GM21447 (cell line): ENCODE data around the gene C16orf78.
A peak's percentile ranks its signal among the peaks of the same experiment; 100 is the strongest.

Source experiments
- ATAC-seq: cut with Tn5 transposase; IDR thresholded peaks from one replicate; pipeline ENCODE4 v1.9.1; 2021; ENCODE audit not compliant: unreplicated experiment

The C16orf78 gene

DNA sequence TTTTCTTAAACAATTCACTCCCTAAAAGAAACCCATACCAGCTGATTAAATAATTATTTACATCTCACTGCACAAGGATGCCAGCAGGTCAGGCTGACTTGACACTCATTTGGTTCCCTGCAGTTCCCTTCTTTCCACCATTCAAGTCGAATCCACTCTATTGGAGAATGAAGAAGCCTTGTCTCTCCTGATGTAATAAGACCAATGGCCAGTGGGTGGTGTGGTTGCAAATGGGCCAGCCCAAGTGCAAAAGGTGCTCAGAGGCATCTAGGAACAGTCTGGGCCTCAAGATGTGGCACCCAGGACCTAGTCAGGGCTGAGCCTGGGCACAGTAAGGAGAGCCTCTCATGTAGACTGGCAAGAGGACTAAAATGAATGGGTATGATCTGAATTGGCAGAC lies 9.3 kb downstream of the C16orf78 start:
- no peak for ATAC-seq

DNA sequence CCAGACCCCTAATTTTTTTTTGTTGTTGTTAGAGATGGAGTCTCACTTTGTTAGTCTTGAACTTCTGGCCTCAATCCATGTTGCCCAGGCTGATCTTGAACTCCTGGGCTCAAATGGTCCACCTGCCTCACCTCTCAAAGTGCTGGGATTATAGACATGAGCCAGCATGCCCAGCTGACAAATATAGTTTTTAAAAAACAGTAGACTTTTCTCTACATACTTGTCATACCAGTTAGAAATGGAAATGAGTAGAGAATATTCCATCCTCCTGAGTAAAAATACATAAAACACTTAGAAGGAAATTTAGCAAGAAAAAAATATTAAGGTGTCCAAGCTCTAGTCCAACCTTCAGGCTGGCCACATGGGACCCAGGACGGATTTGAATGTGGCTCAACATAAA lies 21.4 kb downstream of the C16orf78 start:
- no peak for ATAC-seq

DNA sequence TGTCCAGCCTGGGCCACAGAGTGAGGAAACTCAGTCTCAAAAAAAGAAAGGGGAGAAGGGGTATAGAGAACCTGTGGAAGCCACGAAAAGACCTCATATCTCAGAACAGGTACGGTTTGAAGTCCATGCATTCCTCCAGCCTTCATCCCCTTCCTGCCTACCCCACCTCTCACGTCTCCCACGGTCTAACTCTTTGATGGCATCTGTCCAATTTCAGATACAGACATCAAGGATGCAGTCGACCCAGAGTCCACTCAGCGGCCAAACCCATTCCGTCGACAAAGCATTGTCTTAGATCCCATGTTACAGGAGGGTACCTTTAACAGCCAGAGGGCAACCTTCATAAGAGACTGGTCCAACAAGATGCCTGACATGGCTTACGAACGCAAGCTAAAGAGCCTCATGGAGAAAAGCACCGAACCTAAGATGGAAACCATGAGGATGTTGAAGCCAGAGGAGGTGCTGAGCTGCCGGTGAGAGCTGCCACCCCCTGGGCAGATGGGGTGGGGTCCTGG lies 22.7 kb downstream of the C16orf78 start:
- ATAC-seq: no peak

DNA sequence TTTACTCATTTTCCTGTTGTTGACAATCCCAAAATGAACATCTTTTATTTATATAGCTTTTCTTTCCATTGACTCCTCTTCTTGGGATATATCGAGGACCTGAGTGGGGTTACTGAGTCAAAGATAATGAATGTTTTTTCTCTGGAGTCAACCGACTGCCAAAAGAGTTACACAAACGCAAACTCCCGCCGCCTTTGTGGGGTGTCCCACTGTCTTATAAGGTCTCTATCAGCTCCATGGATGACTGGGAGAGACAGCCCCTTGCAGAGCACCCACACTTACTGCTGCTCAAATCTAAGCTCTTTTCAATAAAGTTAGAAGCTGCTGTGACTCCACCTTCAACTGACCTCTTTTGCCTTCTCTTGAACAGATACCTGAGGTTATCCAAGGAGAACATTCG lies 25.2 kb downstream of the C16orf78 start:
- ATAC-seq: no peak

DNA sequence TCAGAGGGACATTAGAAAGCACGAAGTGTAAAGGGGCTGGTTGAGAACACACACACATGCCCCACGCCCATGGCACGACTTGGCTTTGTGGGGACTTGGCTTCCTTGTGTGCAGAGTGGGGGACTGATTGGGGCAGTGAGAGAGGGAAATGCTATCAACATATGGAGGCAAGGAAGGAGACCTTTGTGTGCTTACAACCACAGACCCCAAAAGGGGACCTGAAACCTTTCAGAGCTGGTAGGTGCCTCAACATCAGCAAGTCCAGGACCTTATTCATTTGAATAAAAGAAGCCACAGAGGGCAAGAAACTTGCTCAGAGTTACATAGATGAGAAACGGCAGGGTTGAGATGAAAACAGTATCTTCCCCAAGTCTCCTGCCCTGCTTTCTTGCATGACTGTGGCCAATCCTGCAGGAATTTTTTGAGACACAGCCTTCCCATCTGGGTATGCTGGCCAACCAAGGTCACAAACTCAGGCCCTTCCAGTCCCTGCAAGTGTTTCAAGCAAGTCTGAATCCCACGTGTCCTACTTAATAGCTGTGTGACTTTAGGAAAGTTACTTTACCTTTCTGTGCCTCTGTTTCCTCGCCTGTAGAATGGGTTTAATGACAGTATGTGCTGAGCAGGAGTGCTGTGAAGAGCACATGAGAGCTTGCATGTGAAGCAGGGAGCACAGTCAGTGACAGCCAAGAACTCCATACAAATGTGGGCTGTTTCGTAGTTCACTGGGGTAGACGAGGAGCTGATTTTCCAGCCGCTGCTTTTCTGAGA lies 26.2 kb downstream of the C16orf78 start:
- ATAC-seq: peak; percentile 99

DNA sequence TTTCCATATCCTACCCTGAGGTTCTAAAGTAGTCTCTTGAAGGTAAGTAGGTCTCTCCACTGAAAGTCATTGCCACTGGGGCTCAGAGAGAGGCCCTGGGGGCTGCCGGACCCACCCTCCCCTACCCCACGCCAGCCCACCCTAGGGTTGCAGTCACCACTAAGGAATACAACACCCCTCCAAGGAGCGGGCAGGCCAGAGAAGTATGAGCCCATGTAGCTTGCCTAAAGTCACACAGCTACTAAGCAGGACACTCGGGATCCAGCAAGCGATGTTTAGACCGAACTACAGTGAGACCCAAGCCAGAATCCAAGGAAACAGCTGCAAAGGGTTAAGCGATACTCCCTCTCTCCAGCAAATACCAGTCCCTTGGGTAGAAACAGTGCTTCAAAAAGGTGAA lies 27.0 kb downstream of the C16orf78 start:
- no peak for ATAC-seq

DNA sequence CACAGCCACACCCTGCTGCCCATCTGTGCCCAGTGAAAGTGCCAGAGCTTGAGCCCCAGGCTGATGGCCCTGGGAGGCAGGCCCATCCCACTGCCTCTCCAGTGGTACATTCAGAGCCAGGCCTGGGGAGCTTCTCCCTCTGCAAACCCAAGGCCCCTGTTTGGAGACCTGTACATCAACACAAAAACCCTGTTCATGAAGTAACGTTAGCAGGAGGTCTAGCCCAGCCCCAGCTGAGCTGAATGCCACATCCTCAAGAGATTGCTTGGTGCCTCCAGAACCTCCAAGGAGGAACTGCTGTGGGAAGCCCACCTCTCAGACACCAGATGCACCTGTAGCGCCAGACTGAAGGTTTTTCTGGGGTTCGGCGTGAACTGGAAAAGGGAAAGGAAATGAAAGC lies 31.5 kb downstream of the C16orf78 start:
- ATAC-seq: no peak

DNA sequence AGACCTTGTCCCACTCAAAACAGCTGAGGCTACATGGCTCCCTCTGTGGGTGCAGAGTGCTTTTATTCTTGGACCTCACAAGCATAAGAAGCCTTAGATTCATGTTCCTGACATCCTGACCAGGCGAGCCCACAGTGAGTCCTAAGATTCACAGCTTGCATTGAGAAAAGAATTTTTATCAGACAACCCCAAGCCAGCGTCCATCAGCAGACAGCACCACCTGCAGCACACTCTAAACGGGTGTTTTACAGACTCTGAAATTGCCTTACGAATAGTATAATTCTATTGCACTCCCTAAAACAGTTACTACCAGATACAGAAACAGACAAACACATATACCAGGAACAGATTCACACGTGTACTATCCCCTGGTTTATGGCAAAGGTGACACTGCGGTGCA lies 31.9 kb downstream of the C16orf78 start:
- no peak for ATAC-seq

DNA sequence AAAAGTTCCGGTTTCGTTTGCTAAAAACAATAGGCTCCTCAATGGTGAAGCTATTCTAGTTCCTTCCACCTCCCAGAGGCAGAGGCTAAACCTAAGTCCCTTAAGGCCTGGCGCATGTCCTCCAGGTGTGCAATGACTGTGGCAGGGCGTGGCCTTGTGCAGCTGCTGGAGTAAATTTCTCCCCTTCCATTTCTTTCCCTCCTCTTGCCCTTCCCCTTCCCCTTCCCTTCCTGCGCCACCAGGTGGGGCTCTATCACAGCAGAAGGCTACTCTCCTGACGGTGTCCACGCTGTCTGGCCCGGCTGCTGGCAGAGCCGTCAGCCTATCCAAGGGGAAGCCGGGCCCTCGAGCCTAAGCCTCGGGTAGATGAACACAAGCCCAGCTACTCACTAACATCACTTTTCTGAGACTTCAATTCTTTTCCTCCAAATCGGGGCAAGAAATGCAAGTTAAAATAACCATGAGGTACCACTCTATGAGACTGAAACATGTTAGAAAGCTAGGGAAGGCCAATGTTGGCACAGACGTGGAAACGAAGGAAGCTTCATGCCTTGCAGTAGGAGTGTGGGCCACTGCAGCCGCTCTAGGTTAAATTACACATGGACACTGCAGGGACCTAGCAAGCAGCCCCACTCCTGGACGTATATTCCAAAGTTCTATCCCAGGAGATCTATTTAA lies 34.4 kb downstream of the C16orf78 start:
- ATAC-seq: peak; percentile 97

DNA sequence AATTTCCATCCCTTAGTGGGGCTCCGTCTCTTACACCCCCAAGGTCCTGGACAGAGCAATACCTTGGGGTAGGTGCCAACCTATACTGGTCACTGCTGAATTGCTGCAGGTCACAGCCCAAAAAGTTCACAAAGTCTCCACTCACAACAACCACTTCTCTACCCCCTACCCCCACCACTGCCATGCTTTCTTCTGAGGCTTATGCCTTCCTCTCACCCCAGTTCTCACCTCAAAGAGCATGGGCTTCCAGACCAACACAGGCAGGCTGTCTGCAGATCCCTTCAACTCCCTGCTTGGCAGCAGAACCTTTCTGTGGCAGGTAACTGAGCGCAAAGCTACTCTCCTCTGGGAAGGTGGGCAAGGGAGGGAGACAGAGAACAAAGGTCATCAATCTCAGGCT lies 35.5 kb downstream of the C16orf78 start:
- no peak for ATAC-seq

DNA sequence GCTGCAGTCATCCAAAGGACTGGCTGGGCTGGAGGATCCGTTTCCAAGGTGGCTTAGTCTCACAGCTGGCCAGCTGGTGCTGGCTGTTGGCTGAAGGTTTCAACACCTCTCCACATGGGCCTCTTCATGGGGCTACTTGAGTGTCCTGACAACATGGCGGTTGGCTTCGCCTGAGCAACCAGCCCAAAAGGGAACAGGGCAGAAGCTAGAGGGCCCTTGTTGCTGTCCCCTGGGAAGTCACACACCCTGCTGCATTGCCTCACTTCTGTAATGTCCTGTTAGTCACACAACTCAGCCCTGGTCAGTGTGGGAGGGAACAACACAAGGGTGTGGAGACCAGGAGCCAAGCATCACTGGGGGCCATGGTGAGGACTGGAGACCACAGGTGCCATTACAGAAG lies 36.6 kb downstream of the C16orf78 start:
- ATAC-seq: no peak

DNA sequence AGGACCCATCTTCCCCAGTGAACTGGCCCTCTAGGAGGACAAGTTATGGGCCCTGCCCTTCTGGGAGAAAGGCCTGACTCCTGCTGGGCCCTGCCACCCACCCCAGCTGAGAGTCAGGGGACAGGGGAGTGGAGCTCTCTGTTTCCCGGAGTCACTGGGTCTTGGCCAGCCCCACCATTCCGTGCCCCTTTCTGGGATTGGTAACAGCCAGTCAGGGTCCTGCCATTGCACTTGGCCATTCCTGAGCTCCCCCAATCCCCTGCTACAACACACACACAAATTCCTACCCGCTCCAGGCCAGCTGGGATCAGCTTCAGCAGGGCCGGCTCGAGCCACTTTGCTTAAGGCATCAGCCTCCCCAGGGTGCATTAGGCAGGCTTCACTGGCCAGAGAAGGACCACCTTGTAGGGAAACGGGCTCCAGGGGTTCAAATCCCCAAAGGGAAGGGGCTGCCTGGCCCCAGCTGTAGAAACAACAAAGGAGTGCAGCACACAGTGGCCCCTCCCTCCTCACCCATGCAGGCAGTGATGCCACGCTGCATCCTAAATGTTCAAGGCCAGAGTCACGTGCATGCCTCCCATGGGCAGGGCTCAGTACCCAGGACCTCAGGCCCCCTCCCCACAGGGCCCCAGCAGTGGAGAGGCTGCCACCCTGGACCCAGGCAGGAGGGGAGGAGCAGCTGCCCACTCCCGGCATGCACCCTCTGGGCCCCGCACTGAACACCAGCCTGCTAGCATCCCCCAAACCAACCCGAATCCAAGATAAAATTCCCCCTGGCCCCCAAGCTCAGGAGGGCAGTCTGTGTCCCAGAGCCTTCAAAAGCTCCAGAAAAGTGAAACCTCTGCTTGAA lies 37.7 kb downstream of the C16orf78 start:
- ATAC-seq: no peak

DNA sequence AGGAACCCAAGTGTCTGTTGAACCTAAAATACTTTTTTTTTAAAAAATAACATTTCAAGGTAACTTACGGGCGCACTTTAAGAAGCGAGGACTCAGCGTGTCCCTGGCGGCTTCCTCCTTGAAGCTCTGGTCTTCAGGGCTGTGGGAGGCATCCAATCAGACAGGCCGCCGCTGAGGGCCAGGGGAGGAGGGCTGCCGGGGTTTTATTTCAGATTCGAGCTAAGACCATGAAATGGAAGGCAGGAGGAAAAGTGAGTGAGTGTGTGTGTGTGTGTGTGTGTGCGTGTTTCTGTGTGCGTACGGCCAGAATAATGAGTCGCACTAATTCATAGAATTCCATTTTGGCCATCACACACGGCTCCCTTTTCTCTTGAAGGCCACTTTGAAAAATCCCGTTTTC lies 41.1 kb downstream of the C16orf78 start:
- ATAC-seq: no peak

DNA sequence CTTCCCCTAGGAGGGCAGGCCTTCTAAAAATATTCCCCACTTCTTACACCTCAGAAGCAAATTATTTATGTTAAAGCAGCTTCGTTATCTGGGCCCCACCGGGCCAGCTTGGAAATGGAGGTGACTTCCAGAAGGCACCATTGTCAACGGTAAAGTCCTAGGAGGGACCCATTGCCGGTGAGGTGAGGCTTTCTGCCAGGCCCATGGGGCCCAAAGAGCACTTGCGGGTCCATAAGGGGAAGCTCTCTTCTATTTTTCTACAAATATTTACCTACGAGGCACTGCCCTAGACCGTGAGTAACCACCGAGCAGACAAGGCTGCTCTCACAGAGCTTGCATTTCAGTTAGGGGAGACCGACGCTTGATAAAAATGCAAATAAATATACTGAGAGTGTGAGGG lies 41.5 kb downstream of the C16orf78 start:
- no peak for ATAC-seq

DNA sequence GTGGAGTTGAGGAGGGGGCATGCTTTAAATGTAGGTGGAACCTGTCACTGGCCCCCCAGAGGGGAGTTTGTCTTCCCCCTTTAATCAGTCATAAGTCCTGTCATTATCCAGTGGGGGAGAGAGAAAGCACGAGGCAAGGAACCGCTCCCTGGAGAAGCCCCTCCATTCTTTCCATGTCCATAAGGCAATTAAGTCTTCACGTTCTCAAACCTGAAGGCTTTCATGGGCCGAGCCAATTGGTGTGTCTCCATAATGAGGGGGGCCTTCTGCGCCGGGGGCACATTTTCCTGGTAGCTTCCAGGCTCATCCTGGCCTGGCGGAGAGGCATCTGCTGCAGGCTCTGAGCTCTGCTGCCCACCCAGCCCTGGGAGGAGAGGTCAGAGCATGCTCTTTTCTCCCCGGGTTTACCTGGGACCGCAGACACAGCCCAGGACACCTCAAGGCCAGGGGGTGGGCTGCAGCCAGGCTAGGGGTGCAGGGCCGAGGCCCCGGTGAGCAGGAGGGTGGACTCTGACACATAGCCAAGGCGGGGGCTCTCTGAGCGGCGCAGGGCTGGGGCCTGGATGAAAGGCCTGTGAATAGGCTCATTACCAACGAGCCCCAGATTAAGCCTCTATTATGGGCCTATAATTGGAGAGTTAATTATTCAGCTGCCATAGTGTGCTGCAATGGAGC lies 42.5 kb downstream of the C16orf78 start:
- ATAC-seq: no peak

DNA sequence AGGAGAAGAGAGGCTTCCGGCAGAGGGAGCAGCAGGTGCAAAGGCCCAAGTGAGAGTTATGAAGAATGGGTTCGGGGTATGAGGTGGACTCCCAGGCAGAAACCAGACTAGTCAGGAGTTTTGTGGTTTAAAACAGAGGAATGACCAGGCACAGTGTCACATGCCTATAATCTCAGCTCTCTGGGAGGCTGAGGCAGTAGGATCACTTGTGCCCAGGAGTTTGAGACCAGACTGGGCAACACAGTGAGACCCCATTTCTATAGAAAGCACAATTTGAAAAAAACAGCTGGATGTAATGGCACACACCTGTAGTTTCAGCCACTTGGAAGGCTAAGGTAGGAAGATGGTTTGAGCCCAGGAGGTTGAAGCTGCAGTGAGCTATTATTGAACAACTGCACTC lies 43.8 kb downstream of the C16orf78 start:
- ATAC-seq: no peak

DNA sequence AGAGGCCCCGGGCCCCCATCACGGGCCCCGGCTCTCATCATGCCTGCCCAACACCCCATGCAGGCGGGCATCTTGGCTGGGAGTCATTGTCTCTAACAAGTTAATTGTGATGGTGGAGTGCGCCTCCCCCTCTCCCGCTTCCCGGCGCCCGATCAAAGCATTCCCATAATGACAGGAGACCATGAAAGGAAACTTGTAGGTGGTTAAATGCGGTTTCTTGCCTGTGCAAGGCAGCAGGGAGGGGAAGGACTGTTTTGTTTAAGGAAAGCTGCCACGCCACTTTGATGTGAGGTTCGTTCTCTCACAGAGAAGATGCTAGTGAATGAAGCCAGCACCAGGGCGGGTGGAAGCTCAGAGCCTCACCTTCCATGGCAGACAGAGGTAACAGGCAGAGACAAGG lies 45.4 kb downstream of the C16orf78 start:
- ATAC-seq: no peak

DNA sequence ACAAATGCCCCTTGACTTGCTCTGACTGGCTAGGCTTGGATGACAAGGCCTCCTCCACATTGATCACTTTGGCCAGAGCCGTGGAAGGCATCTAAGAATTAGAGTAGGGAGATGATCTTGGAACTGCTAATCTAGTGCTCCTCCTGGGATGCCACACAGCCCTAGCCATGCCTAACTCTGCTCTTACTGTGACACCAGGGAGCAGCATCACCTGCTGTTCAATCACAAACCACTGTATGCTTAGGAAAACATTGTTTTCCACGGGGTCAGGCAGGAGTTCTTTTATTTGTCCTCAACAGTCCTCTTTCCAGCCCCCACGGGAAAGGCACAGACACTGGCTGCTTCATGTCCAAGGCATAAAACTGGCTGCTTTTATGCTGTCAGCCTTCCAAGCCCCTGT lies 46.3 kb downstream of the C16orf78 start:
- ATAC-seq: no peak

DNA sequence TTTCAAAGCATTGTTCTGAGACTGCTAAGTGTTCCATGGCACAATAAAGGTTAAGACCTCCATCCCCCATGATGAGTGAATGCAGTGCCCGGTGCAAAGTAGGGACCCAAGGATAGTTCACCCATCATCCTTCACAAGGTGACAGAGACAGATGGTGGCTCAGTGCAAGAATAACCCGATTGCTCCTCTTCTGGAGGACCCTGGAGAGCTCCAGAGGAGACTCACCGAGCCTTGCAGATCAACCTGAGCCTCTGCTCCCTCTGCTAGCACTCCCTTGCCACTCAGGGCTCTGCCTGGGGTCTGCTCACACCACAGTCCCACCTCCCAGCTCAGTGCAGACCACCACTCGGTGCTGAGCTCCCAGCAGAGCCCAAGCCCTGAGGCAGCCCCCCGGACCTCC lies 49.3 kb downstream of the C16orf78 start:
- no peak for ATAC-seq

DNA sequence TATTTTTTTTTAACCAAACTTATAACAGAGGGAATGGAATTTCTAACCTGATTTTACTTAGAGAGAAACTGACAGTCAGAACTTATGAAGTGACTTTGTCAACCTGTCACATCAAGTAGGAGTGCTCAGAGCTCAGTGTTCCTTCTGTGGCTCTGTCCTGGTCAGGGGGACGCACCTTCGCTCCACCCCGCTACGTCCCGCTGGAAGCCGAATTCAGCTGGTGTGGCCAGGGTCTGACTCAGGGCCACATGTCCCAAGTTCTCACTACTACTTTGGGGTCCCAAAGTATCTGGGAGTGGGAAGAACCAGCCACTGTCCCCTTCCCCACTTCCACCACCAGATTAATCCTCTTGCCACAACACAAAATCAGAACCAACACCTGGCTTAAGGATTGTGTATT lies 51.4 kb downstream of the C16orf78 start:
- ATAC-seq: no peak

DNA sequence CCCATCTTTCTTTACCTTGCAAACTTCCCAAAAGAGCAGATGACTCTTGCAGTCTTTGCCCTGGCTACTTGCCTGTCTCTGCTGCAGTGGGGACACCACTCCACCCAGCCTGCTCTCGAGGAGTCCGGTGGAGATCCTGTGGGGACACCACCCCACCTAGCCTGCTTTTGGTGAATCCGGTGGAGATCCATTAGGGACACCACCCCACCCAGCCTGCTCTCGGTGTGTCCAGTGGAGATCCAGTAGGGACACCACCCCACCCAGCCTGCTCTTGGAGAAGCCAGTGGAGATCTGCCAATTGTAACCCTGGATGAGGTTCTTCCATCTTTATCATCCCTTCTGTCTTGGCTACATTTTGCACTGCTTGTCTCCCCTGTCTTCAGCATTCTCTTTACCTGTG lies 54.2 kb downstream of the C16orf78 start:
- no peak for ATAC-seq
